ENCODE data around the gene NBEA. TPM values are rescaled to one million over a fixed set of nuclear protein-coding genes. Genes with fewer than 3 reads are reported as not detected.

The NBEA gene
- total RNA-seq, 1 donor from 2014 or later, result 12.0 TPM

GRCh38 chr13:35481777-35482176 is 539.7 kb downstream of the NBEA start:
- H3K9me3 ChIP-seq, result no peaks in the 10 kb centered on the region

GRCh38 chr13:35482527-35482926 is 540.5 kb downstream of the NBEA start:
- Histone ChIP-seq H3K9me3 (no peaks in the 10 kb centered on the region), H3K27ac (no peak overlapping the region), H3K27me3 (no peaks in the 10 kb centered on the region), H3K4me3 (no peak overlapping the region), H3K36me3 (no peaks in the 10 kb centered on the region), H3K4me1 (no peaks in the 10 kb centered on the region)
- intact Hi-C loops (cut with DNase I), result no loop called here
- no peak for DNase-seq (ENCODE audit: extremely low spot score in 2 of 2)
- TF ChIP-seq POLR2AphosphoS5 (IDR thresholded peaks at IDR 0.05; ENCODE audit: insufficient read depth in 1 of 2, low read depth in 1 of 2), result no peak
- no peak for TF ChIP-seq CTCF (IDR thresholded peaks at IDR 0.05)
- no peak for TF ChIP-seq POLR2A (IDR thresholded peaks at IDR 0.05)

More at GRCh38 chr13:35481777-35482176, 539.7 kb downstream of the NBEA start:
- no peaks in the 10 kb centered on the region for H3K4me1 ChIP-seq
- DNase-seq (ENCODE audit: extremely low spot score in 2 of 2), result no peak
- no peaks in the 10 kb centered on the region for H3K27me3 ChIP-seq
- H3K27ac ChIP-seq, result no peak overlapping the region
- H3K4me3 ChIP-seq, result no peak overlapping the region
- H3K36me3 ChIP-seq, result no peaks in the 10 kb centered on the region
- TF ChIP-seq CTCF (IDR thresholded peaks at IDR 0.05) (no peak), POLR2AphosphoS5 (IDR thresholded peaks at IDR 0.05; ENCODE audit: insufficient read depth in 1 of 2, low read depth in 1 of 2) (no peak), POLR2A (IDR thresholded peaks at IDR 0.05) (no peak)
- intact Hi-C loops (cut with DNase I), result no loop called here

- H3K36me3 ChIP-seq, result no peaks in the 10 kb centered on the region
- H3K4me3 ChIP-seq, result no peak overlapping the region
- DNase-seq (ENCODE audit: extremely low spot score in 2 of 2), result no peak
- H3K27me3 ChIP-seq, result no peaks in the 10 kb centered on the region
- no peaks in the 10 kb centered on the region for H3K9me3 ChIP-seq
- no peak overlapping the region for H3K27ac ChIP-seq
- no peak for TF ChIP-seq POLR2AphosphoS5 (IDR thresholded peaks at IDR 0.05; ENCODE audit: insufficient read depth in 1 of 2, low read depth in 1 of 2)
- no peak for TF ChIP-seq CTCF (IDR thresholded peaks at IDR 0.05)
- no peak for TF ChIP-seq POLR2A (IDR thresholded peaks at IDR 0.05)
- intact Hi-C loops (cut with DNase I), result no loop called here
- H3K4me1 ChIP-seq, result no peaks in the 10 kb centered on the region
These were observed 541.7 kb downstream of the NBEA start for GRCh38 chr13:35483761-35484160.

- H3K27ac ChIP-seq, result no peak overlapping the region
- no peaks in the 10 kb centered on the region for H3K36me3 ChIP-seq
- no peaks in the 10 kb centered on the region for H3K27me3 ChIP-seq
- no peak for TF ChIP-seq POLR2AphosphoS5 (IDR thresholded peaks at IDR 0.05; ENCODE audit: insufficient read depth in 1 of 2, low read depth in 1 of 2)
- no peak for TF ChIP-seq POLR2A (IDR thresholded peaks at IDR 0.05)
- no peak for TF ChIP-seq CTCF (IDR thresholded peaks at IDR 0.05)
- DNase-seq (ENCODE audit: extremely low spot score in 2 of 2), result no peak
- peaks cover 3% of the 10 kb centered on the region for H3K4me1 ChIP-seq
- intact Hi-C loops (cut with DNase I), result no loop called here
- no peaks in the 10 kb centered on the region for H3K9me3 ChIP-seq
- no peak overlapping the region for H3K4me3 ChIP-seq
These were observed 542.3 kb downstream of the NBEA start for GRCh38 chr13:35484384-35484783.

- no peaks in the 10 kb centered on the region for H3K36me3 ChIP-seq
- no peak overlapping the region for H3K27ac ChIP-seq
- DNase-seq (ENCODE audit: extremely low spot score in 2 of 2), result no peak
- no peak for TF ChIP-seq POLR2AphosphoS5 (IDR thresholded peaks at IDR 0.05; ENCODE audit: insufficient read depth in 1 of 2, low read depth in 1 of 2)
- no peak for TF ChIP-seq CTCF (IDR thresholded peaks at IDR 0.05)
- no peak for TF ChIP-seq POLR2A (IDR thresholded peaks at IDR 0.05)
- intact Hi-C loops (cut with DNase I), result no loop called here
- no peaks in the 10 kb centered on the region for H3K9me3 ChIP-seq
- peaks cover 5% of the 10 kb centered on the region for H3K4me1 ChIP-seq
- no peak overlapping the region for H3K4me3 ChIP-seq
- H3K27me3 ChIP-seq, result no peaks in the 10 kb centered on the region
These were observed 543.4 kb downstream of the NBEA start for GRCh38 chr13:35485424-35485823.

All from vagina (tissue), 2 donors.